ENCODE measurements around the gene TPRN. TPM values are rescaled to one million over a fixed set of nuclear protein-coding genes. Genes with fewer than 3 reads are reported as not detected.

Gene TPRN
- total and polyA plus RNA-seq, 2 donors (not counting 3 experiments of a cell fraction or from before 2014, with no cell fraction given), result 4.3 to 12.4 TPM

GRCh38 chr9:137159105-137160053 is 41.2 kb downstream of the TPRN start:
- Histone ChIP-seq H3K79me2 (ENCODE audit: control insufficient read depth, insufficient read depth, low read length) (no peaks in the 10 kb centered on the region), H3K4me3 (replicated peaks in 1 of 3; ENCODE audit: insufficient read depth in 1 of 3, low read depth in 1 of 3, low read length in 3 of 3) (no peak overlapping the region), H3K27me3 (ENCODE audit: control insufficient read depth in 2 of 2, insufficient read depth in 2 of 2, low read length in 2 of 2) (peaks cover 12 to 24% of the 10 kb centered on the region in 2 experiments), H3K36me3 (ENCODE audit: control insufficient read depth in 2 of 2, extremely low read depth in 1 of 2, insufficient read depth in 2 of 2, low read length in 2 of 2) (no peaks in the 10 kb centered on the region), H3K4me2 (ENCODE audit: insufficient read depth, low read length) (no peak overlapping the region), H2AFZ (ENCODE audit: low read depth, low read length) (no peak overlapping the region), H3K4me1 (ENCODE audit: control insufficient read depth, extremely low read depth, insufficient read depth, low read length) (peaks cover 3% of the 10 kb centered on the region), H3K9ac (replicated peaks; ENCODE audit: extremely low read depth, insufficient read depth, low read length) (no peak overlapping the region), H3K9me1 (replicated peaks; ENCODE audit: control insufficient read depth, extremely low read depth, insufficient read depth, low read length) (no peaks in the 10 kb centered on the region), H3K9me3 (replicated peaks; ENCODE audit: control insufficient read depth, insufficient read depth, low read length) (no peaks in the 10 kb centered on the region), H4K20me1 (replicated peaks; ENCODE audit: control insufficient read depth, extremely low read depth, insufficient read depth, low read length) (no peaks in the 10 kb centered on the region), H3K27ac (ENCODE audit: insufficient read depth, low read depth, low read length) (no peak overlapping the region)
- TF ChIP-seq MAX (IDR thresholded peaks at IDR 0.05; ENCODE audit: insufficient read depth, insufficient read length), result no peak
- no peak for TF ChIP-seq GATA2 (IDR thresholded peaks at IDR 0.05; ENCODE audit: insufficient read depth, insufficient read length, low read depth, low read length)
- no peak for TF ChIP-seq POLR2A (IDR thresholded peaks at IDR 0.05; ENCODE audit: low read depth, low read length)
- no peak for TF ChIP-seq EZH2 (IDR thresholded peaks at IDR 0.05; ENCODE audit: borderline replicate concordance, low read depth, low read length, severe bottlenecking)
- CTCF ChIA-PET, result interaction anchor here (1.8 kb wide), 1 partner anchor 17 kb away, joined by 5 read pairs; no protein-coding TSS in a partner anchor
- BruUV-seq (replicated peaks), result no TSS peak
- DNase-seq (ENCODE audit: low read depth, low spot score) (no peak), FAIRE-seq (no peak)
- POLR2A ChIA-PET, result no interaction called here
- dilution Hi-C loops (cut with MboI; ENCODE audit: extremely low pct_ligation_motif_present, low sequenced_read_pairs) (no loop called here), intact Hi-C loops (cut with micrococcal nuclease) (no loop called here)

- no TSS peak for BruUV-seq (replicated peaks)
- CTCF ChIA-PET, result interaction anchor here (1.8 kb wide), 1 partner anchor 18 kb away, joined by 5 read pairs; no protein-coding TSS in a partner anchor
- TF ChIP-seq CTCF (IDR thresholded peaks at IDR 0.05; ENCODE audit: extremely low read depth in 1 of 2, insufficient read depth in 1 of 2, low read depth in 1 of 2, low read length in 2 of 2), result no peak
- TF ChIP-seq EZH2 (IDR thresholded peaks at IDR 0.05; ENCODE audit: borderline replicate concordance, low read depth, low read length, severe bottlenecking), result no peak
- no peak for TF ChIP-seq GATA2 (IDR thresholded peaks at IDR 0.05; ENCODE audit: insufficient read depth, insufficient read length, low read depth, low read length)
- H3K27ac ChIP-seq (ENCODE audit: insufficient read depth, low read depth, low read length), result no peak overlapping the region
- H3K36me3 ChIP-seq (ENCODE audit: control insufficient read depth in 2 of 2, extremely low read depth in 1 of 2, insufficient read depth in 2 of 2, low read length in 2 of 2), result no peaks in the 10 kb centered on the region
- intact Hi-C loops (cut with micrococcal nuclease), result no loop called here
- POLR2A ChIA-PET, result no interaction called here
- peaks cover 3% of the 10 kb centered on the region for H3K4me1 ChIP-seq (ENCODE audit: control insufficient read depth, extremely low read depth, insufficient read depth, low read length)
- H4K20me1 ChIP-seq (replicated peaks; ENCODE audit: control insufficient read depth, extremely low read depth, insufficient read depth, low read length), result no peaks in the 10 kb centered on the region
- DNase-seq (ENCODE audit: low read depth, low spot score) (no peak), FAIRE-seq (no peak)
- H2AFZ ChIP-seq (ENCODE audit: low read depth, low read length), result no peak overlapping the region
- peaks cover 12 to 24% of the 10 kb centered on the region in 2 experiments for H3K27me3 ChIP-seq (ENCODE audit: control insufficient read depth in 2 of 2, insufficient read depth in 2 of 2, low read length in 2 of 2)
- dilution Hi-C loops (cut with MboI; ENCODE audit: extremely low pct_ligation_motif_present, low sequenced_read_pairs), result no loop called here
- H3K79me2 ChIP-seq (ENCODE audit: control insufficient read depth, insufficient read depth, low read length), result no peaks in the 10 kb centered on the region
- no peak overlapping the region for H3K4me2 ChIP-seq (ENCODE audit: insufficient read depth, low read length)
- no peaks in the 10 kb centered on the region for H3K9me1 ChIP-seq (replicated peaks; ENCODE audit: control insufficient read depth, extremely low read depth, insufficient read depth, low read length)
- no peak overlapping the region for H3K9ac ChIP-seq (replicated peaks; ENCODE audit: extremely low read depth, insufficient read depth, low read length)
- no peak overlapping the region for H3K4me3 ChIP-seq (replicated peaks in 1 of 3; ENCODE audit: insufficient read depth in 1 of 3, low read depth in 1 of 3, low read length in 3 of 3)
- no peaks in the 10 kb centered on the region for H3K9me3 ChIP-seq (replicated peaks; ENCODE audit: control insufficient read depth, insufficient read depth, low read length)
Observed at GRCh38 chr9:137158625-137159024, 41.9 kb downstream of the TPRN start.
